ENCODE data around the gene ADAMTS7. TPM values are rescaled to one million over a fixed set of nuclear protein-coding genes. Genes with fewer than 3 reads are reported as not detected.
A peak's percentile ranks its signal among the peaks of the same experiment; 100 is the strongest.
"Not testable (repeated sequence)": the region's sequence is repeated elsewhere in the genome, so short reads cannot be mapped to it uniquely, and the experiment has no call there.

ADAMTS7 gene
- total and polyA plus RNA-seq, 5 donors, result 38.8 to 85.9 (median 81.6) TPM

GRCh38 chr15:78799102-78799501 is 12.2 kb downstream of the ADAMTS7 start:
- H3K4me1 ChIP-seq (ENCODE audit: control insufficient read depth, insufficient read depth, low read length); intact Hi-C loops (cut with DNase I); H3K9me3 ChIP-seq (ENCODE audit: control insufficient read depth, low read length); H3K27me3 ChIP-seq (ENCODE audit: control insufficient read depth, insufficient read depth); H3K4me3 ChIP-seq (ENCODE audit: low read length); DNase-seq; ATAC-seq: not testable (repeated sequence)
- 78% methylated on average over 2 of the region's 7 CpGs for WGBS
- H3K27ac ChIP-seq (ENCODE audit: low read length), result peak overlapping the region; percentile 30

- H3K4me3 ChIP-seq (ENCODE audit: low read length); H3K9me3 ChIP-seq (ENCODE audit: control insufficient read depth, low read length); intact Hi-C loops (cut with DNase I); H3K27me3 ChIP-seq (ENCODE audit: control insufficient read depth, insufficient read depth); H3K4me1 ChIP-seq (ENCODE audit: control insufficient read depth, insufficient read depth, low read length): not testable (repeated sequence)
- peak; percentile 85 to 90 for ATAC-seq
- WGBS, result 38% methylated on average over 5 of the region's 5 CpGs
- H3K27ac ChIP-seq (ENCODE audit: low read length), result peak overlapping the region; percentile 76
- DNase-seq, result peak in 2 of 3 donors; percentile 63 to 69
Observed at GRCh38 chr15:78798355-78798754, 12.9 kb downstream of the ADAMTS7 start.

- peak; percentile 38 to 51 for ATAC-seq
- peak overlapping the region; percentile 76 for H3K27ac ChIP-seq (ENCODE audit: low read length)
- H3K4me3 ChIP-seq (ENCODE audit: low read length), result no peak overlapping the region
- DNase-seq, result peak in 1 of 3 donors; percentile 51
- 83% methylated on average over 13 of the region's 13 CpGs for WGBS
- intact Hi-C loops (cut with DNase I), result no loop called here
- no peaks in the 10 kb centered on the region for H3K9me3 ChIP-seq (ENCODE audit: control insufficient read depth, low read length)
- peaks cover 3% of the 10 kb centered on the region for H3K4me1 ChIP-seq (ENCODE audit: control insufficient read depth, insufficient read depth, low read length)
- H3K27me3 ChIP-seq (ENCODE audit: control insufficient read depth, insufficient read depth), result no peaks in the 10 kb centered on the region
Observed at GRCh38 chr15:78797951-78798350, 13.3 kb downstream of the ADAMTS7 start.

- 91% methylated on average over 15 of the region's 15 CpGs for WGBS
- ATAC-seq (no peak), DNase-seq (peak in 1 of 3 donors; percentile 19)
- Histone ChIP-seq H3K27me3 (ENCODE audit: control insufficient read depth, insufficient read depth) (no peaks in the 10 kb centered on the region), H3K4me1 (ENCODE audit: control insufficient read depth, insufficient read depth, low read length) (peaks cover 5% of the 10 kb centered on the region), H3K27ac (ENCODE audit: low read length) (peak overlapping the region; percentile 28), H3K4me3 (ENCODE audit: low read length) (no peak overlapping the region), H3K9me3 (ENCODE audit: control insufficient read depth, low read length) (no peaks in the 10 kb centered on the region)
- intact Hi-C loops (cut with DNase I), result no loop called here
Observed at GRCh38 chr15:78796510-78796909, 14.8 kb downstream of the ADAMTS7 start.

GRCh38 chr15:78795043-78795442 is 16.2 kb downstream of the ADAMTS7 start:
- ATAC-seq, result no peak
- intact Hi-C loops (cut with DNase I), result no loop called here
- peaks cover 6% of the 10 kb centered on the region for H3K4me1 ChIP-seq (ENCODE audit: control insufficient read depth, insufficient read depth, low read length)

GRCh38 chr15:78794446-78794845 is 16.8 kb downstream of the ADAMTS7 start:
- H3K27me3 ChIP-seq (ENCODE audit: control insufficient read depth, insufficient read depth); H3K27ac ChIP-seq (ENCODE audit: low read length); intact Hi-C loops (cut with DNase I); DNase-seq; H3K4me1 ChIP-seq (ENCODE audit: control insufficient read depth, insufficient read depth, low read length); H3K9me3 ChIP-seq (ENCODE audit: control insufficient read depth, low read length); ATAC-seq; H3K4me3 ChIP-seq (ENCODE audit: low read length): not testable (repeated sequence)
- 98% methylated on average over 4 of the region's 4 CpGs for WGBS

More at GRCh38 chr15:78795043-78795442, 16.2 kb downstream of the ADAMTS7 start:
- Histone ChIP-seq H3K27ac (ENCODE audit: low read length) (no peak overlapping the region), H3K9me3 (ENCODE audit: control insufficient read depth, low read length) (no peaks in the 10 kb centered on the region), H3K4me3 (ENCODE audit: low read length) (no peak overlapping the region), H3K27me3 (ENCODE audit: control insufficient read depth, insufficient read depth) (no peaks in the 10 kb centered on the region)
- DNase-seq, result no peak

- 91% methylated on average over 4 of the region's 4 CpGs for WGBS
- Histone ChIP-seq H3K27ac (ENCODE audit: low read length) (no peak overlapping the region), H3K9me3 (ENCODE audit: control insufficient read depth, low read length) (no peaks in the 10 kb centered on the region), H3K27me3 (ENCODE audit: control insufficient read depth, insufficient read depth) (no peaks in the 10 kb centered on the region), H3K4me3 (ENCODE audit: low read length) (no peak overlapping the region), H3K4me1 (ENCODE audit: control insufficient read depth, insufficient read depth, low read length) (peaks cover 3% of the 10 kb centered on the region)
- no peak for ATAC-seq
- intact Hi-C loops (cut with DNase I), result no loop called here
- DNase-seq, result peak in 1 of 3 donors; percentile 22
Observed at GRCh38 chr15:78791357-78791756, 19.9 kb downstream of the ADAMTS7 start.

GRCh38 chr15:78790027-78790426 is 21.2 kb downstream of the ADAMTS7 start:
- DNase-seq (no peak), ATAC-seq (peak; percentile 70)
- 46% methylated on average over 4 of the region's 4 CpGs for WGBS
- Histone ChIP-seq H3K27ac (ENCODE audit: low read length) (no peak overlapping the region), H3K4me1 (ENCODE audit: control insufficient read depth, insufficient read depth, low read length) (peaks cover 3% of the 10 kb centered on the region), H3K4me3 (ENCODE audit: low read length) (no peak overlapping the region), H3K9me3 (ENCODE audit: control insufficient read depth, low read length) (no peaks in the 10 kb centered on the region), H3K27me3 (ENCODE audit: control insufficient read depth, insufficient read depth) (no peaks in the 10 kb centered on the region)
- intact Hi-C loops (cut with DNase I), result no loop called here

GRCh38 chr15:78789615-78790014 is 21.6 kb downstream of the ADAMTS7 start:
- no peak overlapping the region for H3K27ac ChIP-seq (ENCODE audit: low read length)
- intact Hi-C loops (cut with DNase I), result no loop called here
- WGBS, result 90% methylated on average over 17 of the region's 17 CpGs
- H3K4me1 ChIP-seq (ENCODE audit: control insufficient read depth, insufficient read depth, low read length), result peaks cover 3% of the 10 kb centered on the region
- DNase-seq (peak in 2 of 3 donors; percentile 15 to 58), ATAC-seq (peak; percentile 18 to 24)
- H3K27me3 ChIP-seq (ENCODE audit: control insufficient read depth, insufficient read depth), result no peaks in the 10 kb centered on the region
- no peaks in the 10 kb centered on the region for H3K9me3 ChIP-seq (ENCODE audit: control insufficient read depth, low read length)
- H3K4me3 ChIP-seq (ENCODE audit: low read length), result no peak overlapping the region

GRCh38 chr15:78788016-78788660 is 23.1 kb downstream of the ADAMTS7 start:
- DNase-seq, result peak in 1 of 3 donors; percentile 20
- Histone ChIP-seq H3K4me1 (ENCODE audit: control insufficient read depth, insufficient read depth, low read length) (peaks cover 3% of the 10 kb centered on the region), H3K27me3 (ENCODE audit: control insufficient read depth, insufficient read depth) (no peaks in the 10 kb centered on the region), H3K9me3 (ENCODE audit: control insufficient read depth, low read length) (no peaks in the 10 kb centered on the region), H3K4me3 (ENCODE audit: low read length) (no peak overlapping the region), H3K27ac (ENCODE audit: low read length) (no peak overlapping the region)
- no peak for ATAC-seq
- intact Hi-C loops (cut with DNase I), result no loop called here
- 84% methylated on average over 14 of the region's 14 CpGs for WGBS

- H3K27ac ChIP-seq (ENCODE audit: low read length); DNase-seq; H3K27me3 ChIP-seq (ENCODE audit: control insufficient read depth, insufficient read depth); H3K4me3 ChIP-seq (ENCODE audit: low read length); ATAC-seq; intact Hi-C loops (cut with DNase I); H3K9me3 ChIP-seq (ENCODE audit: control insufficient read depth, low read length): not testable (repeated sequence)
- 78% methylated on average over 2 of the region's 2 CpGs for WGBS
- H3K4me1 ChIP-seq (ENCODE audit: control insufficient read depth, insufficient read depth, low read length), result peaks cover 13% of the 10 kb centered on the region
Observed at GRCh38 chr15:78782402-78782801, 28.9 kb downstream of the ADAMTS7 start.

Data from right cardiac atrium (tissue), 5 donors.